ENCODE results near the gene STAG3. TPM values are rescaled to one million over a fixed set of nuclear protein-coding genes. Genes with fewer than 3 reads are reported as not detected.
A peak's percentile ranks its signal among the peaks of the same experiment; 100 is the strongest.

The STAG3 gene
- total RNA-seq, 2 experiments from 2014 or later: 24.2 to 24.7 TPM

DNA sequence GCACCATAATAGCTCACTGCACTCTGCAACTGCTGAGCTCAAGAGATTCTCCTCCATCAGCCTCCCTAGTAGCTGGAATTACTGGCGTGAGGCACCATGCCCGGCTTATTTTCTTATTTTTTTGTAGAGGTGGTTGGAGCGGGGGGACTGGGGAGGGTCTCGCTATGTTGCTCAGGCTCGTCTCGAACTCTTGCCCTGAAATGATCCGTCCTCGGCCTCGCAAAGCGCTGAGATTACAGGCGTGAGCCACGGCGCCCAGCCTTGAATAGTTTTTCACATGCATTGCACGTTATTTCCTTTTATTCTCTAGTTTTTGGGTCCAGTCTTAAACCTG is 29.5 kb upstream of the STAG3 start:
- Mint-ChIP-seq H3K36me3 (ENCODE audit: low read depth) (peaks cover 22% of the 10 kb centered on the region), H3K4me1 (peaks cover 36% of the 10 kb centered on the region), H3K27me3 (no peaks in the 10 kb centered on the region), H3K27ac (peak overlapping the region; percentile 88), H3K4me3 (peak overlapping the region; percentile 97), H3K9me3 (no peaks in the 10 kb centered on the region)
- CTCF ChIA-PET: interaction anchor here (0.6 to 3.5 kb wide), 8 partner anchors 9 to 281 kb away, joined by 3 to 17 read pairs (median 4); partner anchors contain the start of genes MBLAC1, MEPCE and ZCWPW1
- POLR2A ChIA-PET: interaction anchor here (0.9 to 1.0 kb wide), 3 partner anchors 14 to 25 kb away, joined by 3 to 4 read pairs (median 3); no protein-coding TSS in a partner anchor
- DNase-seq: no peak

DNA sequence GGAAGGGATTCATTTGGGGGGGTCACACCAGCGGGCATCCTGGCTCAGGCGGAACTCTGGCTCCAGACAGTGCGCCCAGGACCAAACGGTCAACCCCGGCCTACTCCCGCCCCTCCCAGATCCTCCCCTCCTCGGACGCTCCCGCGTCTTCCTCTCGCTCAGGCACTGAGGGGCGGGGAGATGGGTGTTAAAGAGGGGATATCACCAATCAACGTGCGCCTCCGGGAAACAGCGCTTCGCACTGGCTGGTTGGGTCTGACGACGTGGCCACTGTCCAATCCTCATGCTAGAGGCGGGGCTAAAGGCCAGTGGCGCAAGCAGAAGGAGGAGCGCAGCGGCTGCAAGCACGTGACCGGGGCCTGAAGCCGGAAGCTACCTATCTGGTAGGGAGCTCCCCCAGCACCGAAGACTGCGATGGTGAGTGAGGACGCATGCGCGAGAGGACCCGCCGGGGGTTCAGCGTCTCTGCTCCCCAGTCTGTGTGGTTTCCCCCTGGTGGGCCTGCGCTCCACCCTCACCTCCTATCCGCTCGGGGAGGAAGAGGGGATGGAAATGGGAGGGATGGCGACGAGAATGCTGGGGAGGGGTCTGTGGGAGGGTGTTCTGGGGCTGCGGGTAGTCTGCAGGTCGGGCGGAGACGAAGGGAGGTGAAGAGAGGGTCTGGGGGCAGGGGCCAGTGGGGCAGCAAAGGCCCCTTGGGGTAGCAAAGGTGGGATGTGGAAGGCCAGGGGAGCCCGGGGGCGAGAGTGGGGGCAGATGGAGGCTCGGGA is 29.0 kb upstream of the STAG3 start, which contains the start of gene LAMTOR4:
Gene LAMTOR4 (plus strand): TSS at position 360 of the 770 bp plus-strand sequence. CDS start 55 bp downstream, at position 415.
- ChIA-PET CTCF (interaction anchor here (0.6 to 3.5 kb wide), 8 partner anchors 10 to 280 kb away, joined by 3 to 17 read pairs (median 4); partner anchors contain the start of genes MEPCE and ZCWPW1), POLR2A (interaction anchor here (0.9 to 1.0 kb wide), 3 partner anchors 15 to 25 kb away, joined by 3 to 4 read pairs (median 3); no protein-coding TSS in a partner anchor)
- peak; percentile 100 for DNase-seq
- Mint-ChIP-seq H3K9me3 (no peaks in the 10 kb centered on the region), H3K4me3 (peak within 1 kb of the TSS; percentile 97), H3K36me3 (ENCODE audit: low read depth) (peaks cover 25% of the 10 kb centered on the region), H3K27me3 (no peaks in the 10 kb centered on the region), H3K27ac (peak within 1 kb of the TSS; percentile 88), H3K4me1 (peaks cover 42% of the 10 kb centered on the region)

DNA sequence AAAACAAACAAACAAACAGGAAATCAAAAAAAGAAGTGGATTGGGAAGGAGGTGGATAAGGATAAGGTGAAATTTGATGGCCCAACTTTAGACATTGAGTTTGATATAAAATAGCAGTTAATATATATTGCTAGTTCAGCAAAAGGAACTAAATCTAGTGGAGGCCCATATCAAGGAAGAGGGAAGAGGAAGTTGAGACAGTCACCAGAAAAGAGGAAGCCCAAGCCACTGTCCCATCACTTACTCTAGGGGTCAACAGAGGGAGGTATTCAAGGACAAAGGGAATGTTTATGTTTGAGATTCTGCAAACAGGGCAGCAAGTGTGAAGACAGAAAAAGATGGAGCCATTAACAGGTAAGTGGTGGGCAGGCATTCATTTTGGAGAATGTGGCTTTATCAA is 25.3 kb upstream of the STAG3 start:
- ChIA-PET POLR2A (no interaction called here), CTCF (interaction anchor here (0.6 kb wide), 1 partner anchor 920 kb away, joined by 3 read pairs; no protein-coding TSS in a partner anchor)
- DNase-seq: no peak
- peak overlapping the region; percentile 43 for H3K27ac Mint-ChIP-seq
- peaks cover 51% of the 10 kb centered on the region for H3K36me3 Mint-ChIP-seq (ENCODE audit: low read depth)
- H3K4me3 Mint-ChIP-seq: no peak overlapping the region
- H3K4me1 Mint-ChIP-seq: peaks cover 70% of the 10 kb centered on the region
- no peaks in the 10 kb centered on the region for H3K9me3 Mint-ChIP-seq
- H3K27me3 Mint-ChIP-seq: no peaks in the 10 kb centered on the region

DNA sequence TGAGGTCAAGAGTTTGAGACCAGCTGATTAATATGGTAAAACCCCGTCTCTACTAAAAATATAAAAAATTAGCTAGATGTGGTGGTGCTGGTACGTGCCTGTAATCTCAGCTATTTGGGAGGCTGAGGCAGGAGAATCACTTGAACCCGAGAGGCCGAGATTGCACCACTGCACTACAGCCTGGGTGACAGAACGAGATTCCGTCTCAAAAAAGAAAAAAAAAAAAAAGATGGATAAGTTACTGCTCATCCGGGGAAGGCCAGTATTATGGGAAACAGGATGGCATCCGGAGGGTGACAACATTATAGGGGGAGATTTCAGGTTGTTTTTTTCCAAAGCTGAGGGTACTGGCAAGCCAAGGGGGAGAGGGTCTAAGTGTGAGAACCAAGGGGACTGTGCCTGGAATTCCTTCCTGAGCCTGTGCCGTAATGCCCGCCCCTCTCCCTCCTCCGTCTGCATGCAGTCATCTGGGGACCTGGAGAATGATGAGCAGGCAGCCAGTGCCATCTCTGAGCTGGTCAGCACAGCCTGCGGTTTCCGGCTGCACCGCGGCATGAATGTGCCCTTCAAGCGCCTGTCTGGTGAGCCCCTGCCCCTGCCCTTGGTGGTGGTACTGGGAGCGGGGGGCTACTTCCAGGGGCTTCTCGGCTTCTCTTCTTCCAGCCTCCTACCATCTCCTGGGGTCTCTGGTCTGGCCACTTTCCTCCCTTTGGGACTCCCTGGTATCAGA is 24.6 kb upstream of the STAG3 start:
- peaks cover 71% of the 10 kb centered on the region for H3K4me1 Mint-ChIP-seq
- DNase-seq: no peak
- CTCF ChIA-PET: interaction anchor here (1.9 kb wide), 1 partner anchor 20 kb away, joined by 4 read pairs; no protein-coding TSS in a partner anchor
- peaks cover 55% of the 10 kb centered on the region for H3K36me3 Mint-ChIP-seq (ENCODE audit: low read depth)
- H3K4me3 Mint-ChIP-seq: no peak overlapping the region
- POLR2A ChIA-PET: no interaction called here
- H3K9me3 Mint-ChIP-seq: no peaks in the 10 kb centered on the region
- H3K27ac Mint-ChIP-seq: no peak overlapping the region
- no peaks in the 10 kb centered on the region for H3K27me3 Mint-ChIP-seq

DNA sequence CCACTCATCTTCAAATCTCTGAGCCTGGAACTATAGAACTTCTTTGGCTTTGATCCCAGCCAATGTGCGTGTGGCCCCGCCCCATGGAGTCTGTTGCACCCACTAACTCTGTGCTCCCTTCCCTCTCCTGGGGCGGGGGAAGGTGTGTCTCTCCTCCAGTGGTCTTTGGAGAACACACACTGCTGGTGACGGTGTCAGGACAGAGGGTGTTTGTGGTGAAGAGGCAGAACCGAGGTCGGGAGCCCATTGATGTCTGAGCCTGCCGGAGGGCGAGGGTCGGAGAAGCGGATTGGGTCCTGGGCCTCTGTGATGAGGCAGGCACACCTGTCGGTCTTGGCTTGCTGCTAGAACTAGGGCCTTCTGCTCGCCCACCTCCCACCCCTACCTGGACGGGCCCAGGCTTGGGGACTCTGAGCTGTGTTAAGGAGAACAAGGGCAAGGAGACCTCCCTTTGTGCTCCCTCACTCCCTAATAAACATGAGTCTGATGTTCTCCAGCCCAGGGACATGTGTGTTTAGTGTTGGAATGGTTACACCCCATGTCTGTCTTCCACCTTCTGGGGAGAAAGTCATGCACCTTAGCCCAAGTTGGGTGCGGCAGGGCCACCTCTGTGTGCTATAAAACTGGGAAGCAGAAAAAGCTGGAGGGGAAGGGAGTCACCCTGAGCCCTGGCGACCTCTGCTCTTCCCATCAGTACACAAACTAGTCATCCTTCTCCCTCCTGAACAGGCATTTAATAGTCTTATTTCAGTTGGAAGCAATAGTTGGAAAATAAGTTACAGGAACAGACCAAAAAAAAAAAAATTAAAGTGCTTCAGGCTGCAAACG is 23.8 kb upstream of the STAG3 start:
- H3K4me1 Mint-ChIP-seq: peaks cover 66% of the 10 kb centered on the region
- CTCF ChIA-PET: interaction anchor here (1.0 to 1.9 kb wide), 2 partner anchors 12 to 21 kb away, joined by 3 to 4 read pairs; no protein-coding TSS in a partner anchor

DNA sequence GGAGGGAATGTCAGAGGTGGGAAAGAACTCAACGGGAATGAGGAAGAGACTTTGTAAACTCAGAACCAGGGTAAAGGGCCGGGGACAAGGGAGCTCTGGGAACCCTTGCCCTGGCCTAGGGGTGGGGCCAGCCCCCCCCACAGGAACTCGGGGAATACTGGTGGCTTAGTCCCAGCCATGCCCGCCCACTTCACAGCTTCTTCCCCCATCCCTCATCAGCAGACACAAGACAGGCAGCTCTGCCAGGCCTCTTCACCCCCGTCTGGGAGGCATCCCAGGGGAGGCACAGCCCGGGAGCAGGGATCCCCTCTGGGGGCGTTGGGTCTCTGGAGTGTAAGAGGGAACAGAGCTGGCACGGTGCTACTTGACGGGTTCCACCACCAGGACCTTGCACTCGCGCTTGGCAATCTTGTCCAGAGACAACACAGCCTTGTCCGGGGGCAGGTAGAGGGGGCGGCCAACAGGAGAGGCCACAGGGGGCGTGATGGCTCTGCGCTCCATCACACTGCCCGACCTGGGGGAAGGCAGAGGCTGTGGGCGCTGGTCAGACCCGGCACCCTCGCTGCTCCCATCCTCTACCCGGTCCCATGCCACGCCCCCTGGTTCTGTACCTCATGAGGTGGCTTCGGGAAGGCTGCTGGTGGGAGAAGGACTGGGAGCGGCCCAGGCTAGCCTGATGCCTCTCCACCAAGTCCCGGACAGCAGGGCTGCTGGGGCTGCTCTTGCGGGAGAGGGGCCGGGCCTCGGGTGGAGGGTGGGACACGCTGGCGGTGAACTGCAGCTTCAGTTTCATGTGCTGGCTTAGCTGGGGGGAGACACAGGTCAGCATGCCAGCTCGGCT is 22.8 kb upstream of the STAG3 start:
- H3K27me3 Mint-ChIP-seq: no peaks in the 10 kb centered on the region
- no peaks in the 10 kb centered on the region for H3K9me3 Mint-ChIP-seq
- H3K27ac Mint-ChIP-seq: no peak overlapping the region
- CTCF ChIA-PET: interaction anchor here (1.0 to 1.9 kb wide), 3 partner anchors 11 to 63 kb away, joined by 3 to 4 read pairs (median 3); no protein-coding TSS in a partner anchor
- peaks cover 72% of the 10 kb centered on the region for H3K4me1 Mint-ChIP-seq
- no peak for DNase-seq
- no peak overlapping the region for H3K4me3 Mint-ChIP-seq
- POLR2A ChIA-PET: no interaction called here
- peaks cover 55% of the 10 kb centered on the region for H3K36me3 Mint-ChIP-seq (ENCODE audit: low read depth)

More for the DNA sequence above, 23.8 kb upstream of the STAG3 start:
- Mint-ChIP-seq H3K27me3 (no peaks in the 10 kb centered on the region), H3K9me3 (no peaks in the 10 kb centered on the region), H3K4me3 (no peak overlapping the region), H3K27ac (no peak overlapping the region), H3K36me3 (ENCODE audit: low read depth) (peaks cover 53% of the 10 kb centered on the region)
- DNase-seq: no peak
- POLR2A ChIA-PET: no interaction called here

DNA sequence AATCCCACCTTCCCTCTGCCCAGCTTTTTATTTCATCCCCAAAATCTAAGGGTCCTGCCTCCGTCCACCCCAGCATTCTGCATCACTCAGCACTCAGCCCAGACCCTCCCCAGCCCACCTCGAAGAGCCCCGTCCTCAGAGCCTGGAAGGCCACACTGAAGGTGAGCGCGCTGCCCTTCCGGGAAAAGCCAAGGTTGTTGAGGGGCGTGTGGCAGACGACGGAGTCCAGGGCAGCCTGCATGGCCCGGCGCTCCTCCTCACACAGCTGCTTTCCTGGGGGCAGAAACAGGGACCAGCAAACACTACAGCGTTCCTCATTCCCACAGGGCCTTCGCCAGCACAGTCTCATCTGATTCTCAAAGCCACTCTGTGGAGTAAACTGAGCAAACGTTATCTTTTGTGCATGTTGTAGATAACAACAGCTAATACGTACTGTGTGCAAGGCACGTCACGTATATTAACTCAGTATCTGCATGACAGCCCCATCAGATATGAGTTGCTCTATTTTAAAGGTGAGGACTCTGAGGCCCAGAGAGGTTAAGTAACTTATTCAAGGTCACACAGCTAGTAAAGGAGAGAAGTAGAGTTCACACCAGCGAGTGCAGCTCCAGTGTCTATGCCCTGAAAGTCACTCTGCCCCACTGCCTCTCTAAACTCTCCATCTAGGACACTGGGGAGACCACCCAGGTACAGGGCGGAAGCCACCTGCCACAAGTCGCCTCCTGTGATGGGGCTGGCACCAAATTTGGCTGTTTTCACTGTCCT is 22.0 kb upstream of the STAG3 start:
- Mint-ChIP-seq H3K27ac (no peak overlapping the region), H3K4me1 (peaks cover 65% of the 10 kb centered on the region), H3K9me3 (no peaks in the 10 kb centered on the region), H3K27me3 (no peaks in the 10 kb centered on the region), H3K36me3 (ENCODE audit: low read depth) (peaks cover 48% of the 10 kb centered on the region), H3K4me3 (no peak overlapping the region)
- no peak for DNase-seq
- CTCF ChIA-PET: interaction anchor here (1.1 kb wide), 1 partner anchor 62 kb away, joined by 3 read pairs; no protein-coding TSS in a partner anchor
- POLR2A ChIA-PET: interaction anchor here (0.6 kb wide), 1 partner anchor 27 kb away, joined by 4 read pairs; no protein-coding TSS in a partner anchor

DNA sequence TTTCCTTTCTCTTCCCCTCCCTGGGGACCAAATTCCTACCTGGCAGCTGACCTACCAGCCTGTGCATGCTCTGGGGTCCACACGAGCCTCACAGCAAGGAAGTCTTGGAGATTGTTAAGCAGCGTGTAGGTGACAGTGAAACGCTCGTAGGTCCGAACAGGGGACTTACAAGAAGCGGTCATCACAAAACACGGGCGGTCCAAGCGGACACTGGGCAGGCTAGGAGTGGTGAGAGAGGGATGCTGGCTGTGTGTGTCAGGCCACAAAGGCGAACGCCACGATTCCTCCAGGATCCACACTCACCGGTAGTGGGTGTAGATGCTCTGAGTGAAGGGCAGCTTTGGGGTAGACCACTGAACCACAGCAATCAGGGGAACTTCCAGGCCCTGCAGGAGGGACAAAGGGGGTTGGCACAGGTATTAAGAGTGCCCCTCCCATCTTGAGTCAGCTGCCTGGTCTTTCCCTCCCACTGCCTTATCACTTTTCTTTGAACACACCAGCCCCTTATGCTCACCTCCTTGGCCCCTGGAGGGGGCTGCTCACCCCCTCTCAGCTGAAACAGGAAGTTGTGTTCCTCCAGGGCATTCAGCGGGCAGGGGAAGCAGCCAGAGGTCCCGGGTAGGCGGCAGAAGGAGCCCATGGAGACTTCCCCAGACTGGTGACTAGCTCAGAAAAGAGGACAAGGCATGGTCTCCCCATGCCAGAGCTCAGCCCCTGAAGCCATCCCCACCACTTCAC is 21.2 kb upstream of the STAG3 start:
- Mint-ChIP-seq H3K36me3 (ENCODE audit: low read depth) (peaks cover 46% of the 10 kb centered on the region), H3K4me1 (peaks cover 67% of the 10 kb centered on the region), H3K27me3 (no peaks in the 10 kb centered on the region)

DNA sequence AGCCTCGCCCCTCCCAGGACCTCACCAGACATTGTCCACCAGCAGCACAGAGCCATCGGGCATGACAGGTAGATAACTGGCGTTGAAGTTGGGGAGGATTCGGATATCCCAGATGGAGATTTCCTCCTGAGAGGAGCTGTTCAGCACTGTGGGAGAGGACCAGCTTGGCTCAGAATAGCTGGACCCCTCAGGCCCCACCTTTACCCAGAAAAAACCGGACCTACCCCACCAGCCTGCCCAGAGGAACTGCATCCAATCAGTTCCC is 20.7 kb upstream of the STAG3 start:
- peaks cover 67% of the 10 kb centered on the region for H3K4me1 Mint-ChIP-seq
- peak overlapping the region; percentile 36 for H3K27ac Mint-ChIP-seq
- no peaks in the 10 kb centered on the region for H3K27me3 Mint-ChIP-seq
- H3K36me3 Mint-ChIP-seq (ENCODE audit: low read depth): peaks cover 43% of the 10 kb centered on the region
- peak overlapping the region; percentile 87 for H3K4me3 Mint-ChIP-seq
- no peak for DNase-seq
- no peaks in the 10 kb centered on the region for H3K9me3 Mint-ChIP-seq
- ChIA-PET POLR2A (interaction anchor here (1.0 kb wide), 1 partner anchor 10 kb away, joined by 3 read pairs; no protein-coding TSS in a partner anchor), CTCF (interaction anchor here (0.8 to 1.0 kb wide), 3 partner anchors 9 to 33 kb away, joined by 3 read pairs; partner anchors contain the start of gene GAL3ST4)

More for the DNA sequence above, 21.2 kb upstream of the STAG3 start:
- POLR2A ChIA-PET: interaction anchor here (0.5 to 1.0 kb wide), 3 partner anchors 9 to 26 kb away, joined by 3 to 4 read pairs (median 4); no protein-coding TSS in a partner anchor
- Mint-ChIP-seq H3K9me3 (no peaks in the 10 kb centered on the region), H3K27ac (peak overlapping the region; percentile 36), H3K4me3 (peak overlapping the region; percentile 87)
- CTCF ChIA-PET: interaction anchor here (0.8 to 1.0 kb wide), 3 partner anchors 10 to 34 kb away, joined by 3 read pairs; partner anchors contain the start of gene GAL3ST4
- no peak for DNase-seq
